Neural progenitor cell (in vitro differentiated cells): Measurements from ENCODE around the gene LGR5.
A peak's percentile ranks its signal among the peaks of the same experiment; 100 is the strongest.

Experiments
- CTCF ChIP-seq: fragments of 200-600 bp; sonication (generic); IDR thresholded peaks from 2 replicates; pipeline ENCODE4 v1.5.1; 2017; ENCODE audit warnings: antibody characterized with exemption, mild to moderate bottlenecking
- EZH2 ChIP-seq: fragments of 200-600 bp; sonication (generic); IDR thresholded peaks from 2 replicates; pipeline ENCODE4 v1.6.1; 2017; ENCODE audit warnings: antibody characterized with exemption, mild to moderate bottlenecking, moderate library complexity
- EZH2phosphoT487 ChIP-seq: fragments of 200-600 bp; sonication (generic); IDR thresholded peaks from 2 replicates; pipeline ENCODE4 v1.6.1; 2017; ENCODE audit warnings: antibody characterized with exemption

DNA sequence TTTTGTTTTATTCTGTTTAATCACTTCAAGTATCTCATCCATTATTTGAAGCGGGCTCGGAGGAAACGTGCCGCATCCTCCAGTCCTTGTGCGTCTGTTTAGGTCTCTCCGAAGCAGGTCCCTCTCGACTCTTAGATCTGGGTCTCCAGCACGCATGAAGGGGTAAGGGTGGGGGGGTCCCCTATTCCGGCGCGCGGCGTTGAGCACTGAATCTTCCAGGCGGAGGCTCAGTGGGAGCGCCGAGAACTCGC lies 311 bp upstream of the LGR5 start:
- TF ChIP-seq CTCF (no peak), EZH2 (no peak), EZH2phosphoT487 (peak; percentile 0)
